ENCODE results near the gene NPTN. TPM values are rescaled to one million over a fixed set of nuclear protein-coding genes. Genes with fewer than 3 reads are reported as not detected.
A peak's percentile ranks its signal among the peaks of the same experiment; 100 is the strongest.
"Not testable (repeated sequence)": the region's sequence is repeated elsewhere in the genome, so short reads cannot be mapped to it uniquely, and the experiment has no call there.

Gene NPTN
- total RNA-seq, 1 donor from 2014 or later, result 86.1 TPM

DNA sequence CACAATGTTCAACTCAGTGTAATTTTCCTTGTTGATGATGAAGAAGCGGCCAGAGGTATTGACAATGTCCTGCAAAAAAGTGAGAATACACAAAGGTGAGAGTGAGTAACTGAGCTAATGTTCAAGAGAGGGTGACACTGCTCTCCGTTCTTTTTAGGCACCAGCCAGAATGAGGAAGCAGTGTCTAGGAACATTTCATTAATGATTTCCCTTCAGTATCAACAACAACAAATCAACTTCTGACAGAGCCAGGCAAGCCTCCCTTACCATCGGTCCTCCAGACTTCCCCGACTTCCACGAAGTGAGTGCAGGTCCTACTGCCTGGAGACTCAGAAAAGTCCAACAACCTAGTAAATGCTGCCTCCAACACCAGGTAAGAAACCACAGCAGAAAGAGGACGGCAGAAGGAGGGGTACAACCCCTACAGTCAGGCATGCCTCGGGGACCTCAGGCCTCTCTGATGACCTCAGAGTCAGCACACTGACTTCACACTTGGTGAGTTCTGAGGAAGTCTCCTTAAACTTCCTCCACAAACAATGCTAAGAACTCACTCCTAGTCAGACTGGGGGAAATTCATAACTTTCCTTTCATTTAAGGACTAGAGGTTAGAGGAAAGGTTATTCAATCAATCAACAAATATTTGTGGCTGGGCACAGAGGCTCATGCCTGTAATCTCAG is 62.7 kb downstream of the NPTN start:
- DNase-seq, result no peak

GRCh38 chr15:73569361-73569760 is 63.8 kb downstream of the NPTN start:
- DNase-seq, result no peak

DNA sequence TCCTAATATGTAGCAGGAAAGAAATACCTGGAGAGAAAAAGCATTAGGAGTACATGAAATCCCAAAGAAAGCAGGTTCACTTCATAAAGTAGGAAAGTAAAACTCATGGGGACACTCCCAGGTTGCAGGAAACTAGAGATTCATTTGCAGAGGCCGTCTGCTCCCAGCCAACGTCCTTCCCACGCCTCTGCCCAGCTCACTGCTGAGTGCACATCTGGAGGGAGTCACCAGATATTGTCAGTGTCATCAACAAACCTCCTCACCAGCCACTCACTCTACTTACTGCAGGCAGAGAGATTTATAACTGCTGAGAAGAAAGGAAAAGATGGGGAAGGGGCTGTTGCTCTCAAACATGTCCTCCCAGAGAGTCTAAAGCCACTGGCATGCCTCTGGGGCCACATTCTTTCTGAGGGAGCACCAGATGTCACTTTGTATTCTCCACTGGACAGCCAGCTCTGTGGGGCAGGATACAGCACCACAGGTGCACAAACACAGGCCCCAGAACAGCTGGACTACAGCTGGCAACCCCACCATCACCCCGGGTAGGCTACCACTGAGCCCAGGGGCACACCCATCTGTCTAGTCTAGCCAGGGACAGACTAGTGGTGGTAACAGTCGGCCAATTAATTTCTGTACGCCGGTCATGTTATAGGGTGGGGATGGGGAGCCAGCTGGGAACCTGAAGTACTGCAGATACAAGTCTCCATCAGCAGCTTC is 64.5 kb downstream of the NPTN start:
- no peak for DNase-seq

DNA sequence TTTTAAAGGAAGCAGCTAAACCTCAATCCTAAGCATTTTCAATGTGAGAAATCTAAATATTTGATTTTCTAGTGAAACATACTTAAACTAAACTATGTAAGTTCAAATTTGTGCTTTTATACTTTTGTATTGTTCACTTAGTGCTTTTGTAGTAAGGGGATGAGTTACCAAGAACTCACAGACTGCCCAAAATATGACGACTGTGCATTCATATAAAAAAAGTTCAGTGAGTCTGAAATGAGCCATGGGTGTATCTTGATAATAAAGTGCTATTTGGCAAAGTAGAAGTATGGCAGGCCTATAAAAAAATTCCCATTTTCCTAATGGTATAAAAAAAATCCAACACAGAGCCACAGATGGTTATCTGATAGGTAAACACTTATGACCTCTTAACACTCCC is 66.2 kb downstream of the NPTN start:
- DNase-seq, result no peak

- peak; percentile 12 for DNase-seq
Observed at GRCh38 chr15:73564255-73564654, 68.9 kb downstream of the NPTN start.

- DNase-seq, result no peak
Observed at GRCh38 chr15:73560501-73561117, 72.6 kb downstream of the NPTN start.

DNA sequence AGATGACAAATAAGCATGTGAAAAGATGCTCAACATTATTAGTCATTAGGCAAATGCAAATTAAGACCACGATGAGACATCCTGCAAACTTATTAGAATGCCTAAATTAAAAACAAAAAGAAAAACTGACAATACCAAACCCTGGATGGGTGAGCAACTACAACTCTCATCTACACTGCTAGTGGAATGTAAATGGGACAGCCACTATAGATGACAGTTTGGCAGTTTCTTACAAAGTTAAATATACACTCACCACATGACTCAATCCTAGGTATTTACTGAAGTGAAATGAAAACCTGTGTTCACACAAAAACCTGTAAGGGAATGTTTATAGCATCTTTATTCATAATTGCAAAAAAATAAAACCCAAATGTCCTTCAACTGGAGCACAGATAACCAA is 74.7 kb downstream of the NPTN start:
- DNase-seq, result no peak

DNA sequence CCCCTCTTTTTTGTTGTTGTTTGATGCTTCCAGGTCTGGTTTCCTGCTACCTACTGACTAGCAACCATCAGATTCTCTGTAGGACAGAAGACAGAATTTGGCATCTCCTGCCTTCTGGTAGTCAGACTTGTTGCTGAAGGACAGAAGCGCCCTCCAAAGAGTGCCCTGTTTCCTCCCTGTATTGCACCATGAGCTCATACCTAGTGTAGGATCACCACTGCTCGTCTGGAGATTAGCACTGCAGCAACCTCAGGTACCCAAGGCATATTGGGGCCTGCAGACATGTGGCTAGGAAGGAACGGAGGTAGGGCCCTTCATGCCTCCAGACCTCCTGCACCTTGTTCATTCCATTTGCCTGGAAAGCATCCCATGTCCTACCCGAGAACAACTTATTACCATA is 78.1 kb downstream of the NPTN start:
- DNase-seq, result no peak

GRCh38 chr15:73550190-73550589 is 83.0 kb downstream of the NPTN start:
- DNase-seq, result no peak

DNA sequence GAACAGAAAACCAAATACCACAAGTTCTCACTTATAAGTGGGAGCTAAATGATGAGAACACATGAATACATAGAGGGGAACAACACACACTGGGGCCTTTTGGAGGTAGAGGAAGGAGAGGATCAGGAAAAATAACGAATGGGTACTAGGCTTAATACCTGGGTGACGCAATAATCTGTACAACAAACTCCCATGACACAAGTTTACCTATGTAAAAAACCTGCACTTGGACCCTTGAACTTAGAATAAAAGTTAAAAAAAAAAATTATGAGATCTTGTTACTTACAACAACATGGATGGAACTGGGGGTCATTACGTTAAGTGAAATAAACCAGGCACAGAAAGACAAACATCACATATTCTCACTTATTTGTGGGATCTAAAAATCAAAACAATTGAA is 84.3 kb downstream of the NPTN start:
- DNase-seq, result not testable (repeated sequence)

- no peak for DNase-seq
Observed at GRCh38 chr15:73541479-73541878, 91.7 kb downstream of the NPTN start.

DNA sequence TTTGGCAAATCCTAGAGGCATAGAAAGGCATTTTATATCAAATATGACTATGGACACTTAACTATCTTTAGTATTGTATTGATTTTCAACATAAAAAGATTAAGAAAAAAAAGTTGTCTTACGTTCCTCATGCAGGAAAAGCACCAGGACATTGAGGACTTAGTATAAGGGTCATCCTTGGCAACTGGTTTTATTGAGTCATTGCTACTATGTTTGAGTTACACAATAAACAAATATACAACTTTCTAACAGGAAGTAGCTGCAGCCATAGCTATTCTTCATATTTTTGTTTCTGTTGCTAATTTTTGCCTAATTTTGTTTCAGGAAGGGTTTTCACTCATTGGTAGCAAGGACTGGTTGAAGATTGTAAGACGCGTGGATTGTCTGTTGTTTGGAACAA is 93.0 kb downstream of the NPTN start:
- no peak for DNase-seq

- no peak for DNase-seq
Observed at GRCh38 chr15:73539212-73540128, 93.7 kb downstream of the NPTN start.

GRCh38 chr15:73538563-73539211 is 94.5 kb downstream of the NPTN start:
- no peak for DNase-seq

DNA sequence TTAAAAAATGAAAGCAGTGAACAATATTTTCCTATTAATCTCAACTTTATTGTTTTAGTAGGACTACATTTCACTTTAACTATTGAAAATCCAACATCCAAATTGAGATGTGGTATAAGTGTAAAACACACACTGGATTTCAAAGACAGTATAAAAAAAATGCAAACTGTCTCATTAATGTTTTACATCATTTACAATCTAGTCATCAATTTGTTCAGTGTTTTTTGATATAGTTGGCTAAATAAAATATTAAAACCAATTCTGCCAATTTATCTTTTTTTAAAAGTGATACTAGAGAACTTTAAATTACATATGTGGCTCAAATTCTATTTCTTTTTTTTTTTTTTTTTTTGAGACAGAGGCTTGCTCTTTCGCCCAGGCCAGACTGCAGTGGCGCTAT is 95.1 kb downstream of the NPTN start:
- no peak for DNase-seq

GRCh38 chr15:73530649-73531048 is 102.5 kb downstream of the NPTN start:
- DNase-seq, result no peak

DNA sequence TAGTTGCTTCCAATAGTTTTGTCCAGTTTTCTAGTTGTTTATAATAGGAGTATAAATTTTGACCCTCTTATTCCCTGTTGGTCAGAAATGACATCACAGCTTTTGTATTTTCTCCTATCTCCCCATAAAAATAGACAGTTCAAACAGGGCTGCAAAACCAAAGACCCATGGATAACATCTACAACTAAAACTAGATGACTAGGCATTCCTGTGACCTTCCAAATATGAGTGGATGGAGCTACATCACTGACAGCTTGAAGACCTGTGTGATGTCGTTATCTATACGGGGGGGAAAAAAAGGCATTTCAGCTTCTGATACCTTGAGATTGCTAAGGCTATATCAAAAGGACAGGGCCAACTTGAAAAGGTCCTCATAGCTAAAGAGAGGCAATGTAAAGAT is 105.6 kb downstream of the NPTN start:
- DNase-seq, result no peak

- DNase-seq, result no peak
Observed at GRCh38 chr15:73524919-73525318, 108.3 kb downstream of the NPTN start.

GRCh38 chr15:73522011-73522410 is 111.2 kb downstream of the NPTN start:
- DNase-seq, result no peak

GRCh38 chr15:73518876-73519733 is 114.1 kb downstream of the NPTN start:
- no peak for DNase-seq

Measured in occipital lobe (tissue), 2 donors.